Measurements from ENCODE around the gene CZIB.

GRCh38 chr1:53242381-53242780 lies 21.9 kb upstream of the CZIB start:
- TF ChIP-seq POLR2A (IDR thresholded peaks at IDR 0.05), result no peak
- TF ChIP-seq CTCF (IDR thresholded peaks at IDR 0.05 in 4 of 5, conservative IDR thresholded peaks at IDR 0.05 in 1 of 5), result no peak
